K562 (cell line): ENCODE measurements around the gene ZFX. TPM values are rescaled to one million over a fixed set of nuclear protein-coding genes. Genes with fewer than 3 reads are reported as not detected.

Experiments used
- ATAC-seq: fragments of 200-7000 bp; cut with Tn5 transposase; 3 replicates; pipeline ENCODE4 v1.9.1; 2020; ENCODE audit warnings: moderate library complexity
- BruUV-seq: library from RNA; stranded (reverse); fragments of 400-500 nt; replicated peaks from 2 replicates; lab custom pipeline; 2021; lab: Mats Ljungman, UMichigan
- CTCF ChIA-PET: fragments of 300-600 bp; formaldehyde crosslinking; extraction: SDS; loops from one replicate; lab custom pipeline; 2021; ENCODE audit warnings: low intra/inter-chr PET ratio; lab: Yijun Ruan, JAX
- POLR2A ChIA-PET: fragments of 300-600, 350-650 bp; sonication (Branson Sonifier 250); formaldehyde crosslinking; extraction: SDS; loops from one replicate; lab custom pipeline; 2021; ENCODE audit warnings: antibody characterized with exemption, inconsistent platforms; lab: Yijun Ruan, JAX
- DNase-seq, 4 experiments: peaks; one replicate each; pipeline versions ENCODE4 v3.0.0 to v3.0.0-alpha.2; 2011 to 2018; ENCODE audit warnings: low spot score in 3 of 4, mixed read lengths in 3 of 4; ENCODE audit errors: extremely low read depth in 1 of 4
- FAIRE-seq: peaks from 2 replicates; lab custom pipeline; 2011; peaks lifted over from hg19 to GRCh38; lab: Jason Lieb, UNC
- H2AFZ ChIP-seq: 2 replicates; pipeline ENCODE4 v1.6.0; 2011; ENCODE audit warnings: low read depth, low read length, control low read depth, inconsistent platforms
- H3K27ac ChIP-seq: fragments of 200-600 bp; 3 replicates; pipeline ENCODE4 v1.8.0; 2011; ENCODE audit warnings: low read depth, mild to moderate bottlenecking, control low read depth, inconsistent platforms, low read length, moderate library complexity, mixed read lengths; ENCODE audit errors: extremely low read depth
- H3K27me3 ChIP-seq, 2 experiments: fragments of 300-600 bp in 1 of 2; 2 replicates in 1 of 2; 3 replicates in 1 of 2; pipeline versions ENCODE4 v1.6.0 to v1.8.0; 2011; ENCODE audit warnings: inconsistent platforms in 2 of 2, low read length in 2 of 2, mild to moderate bottlenecking in 1 of 2, mixed read lengths in 1 of 2, moderate library complexity in 1 of 2; ENCODE audit not compliant: control insufficient read depth in 2 of 2, insufficient read depth in 2 of 2
- H3K36me3 ChIP-seq: fragments of 300-600 bp; 3 replicates; pipeline ENCODE4 v1.8.0; 2011; ENCODE audit warnings: mild to moderate bottlenecking, low read length, inconsistent platforms; ENCODE audit not compliant: control insufficient read depth, insufficient read depth
- H3K4me1 ChIP-seq, 2 experiments: fragments of 200-600 bp in 1 of 2; replicated peaks in 1 of 2; 2 replicates in 1 of 2; 3 replicates in 1 of 2; pipeline versions ENCODE4 v1.5.1 to v1.8.0; 2011; ENCODE audit warnings: inconsistent platforms in 2 of 2, low read length in 2 of 2, mild to moderate bottlenecking in 1 of 2, mixed read lengths in 1 of 2, moderate library complexity in 1 of 2; ENCODE audit not compliant: control insufficient read depth in 2 of 2, insufficient read depth in 2 of 2
- H3K4me2 ChIP-seq: 2 replicates; pipeline ENCODE4 v1.6.1; 2011; ENCODE audit warnings: low read length, control low read depth, inconsistent platforms, mixed read lengths; ENCODE audit not compliant: insufficient read depth
- H3K4me3 ChIP-seq: fragments of 200-600 bp; sonication (generic), shearing (Covaris generic); 2 replicates; pipeline ENCODE4 v1.5.1; 2016; ENCODE audit warnings: control low read depth, inconsistent platforms
- H3K79me2 ChIP-seq: fragments of 200-600 bp; 3 replicates; pipeline ENCODE4 v1.8.0; 2011; ENCODE audit warnings: low read length, inconsistent platforms; ENCODE audit not compliant: control insufficient read depth, insufficient read depth
- H3K9ac ChIP-seq, 2 experiments: 2 replicates each; pipeline versions ENCODE4 v1.6.0 to v1.6.1; 2011; ENCODE audit warnings: low read depth in 2 of 2, low read length in 2 of 2, control low read depth in 1 of 2, inconsistent platforms in 1 of 2, mild to moderate bottlenecking in 1 of 2, mixed read lengths in 1 of 2; ENCODE audit not compliant: insufficient read depth in 1 of 2
- H3K9me1 ChIP-seq: one replicate; pipeline ENCODE4 v1.6.0; 2011; ENCODE audit warnings: inconsistent platforms, mild to moderate bottlenecking, low read length, moderate library complexity; ENCODE audit not compliant: control insufficient read depth, insufficient read depth
- H3K9me3 ChIP-seq: replicated peaks from 2 replicates; pipeline ENCODE4 v1.5.1; 2011; ENCODE audit warnings: low read depth, low read length, inconsistent platforms; ENCODE audit not compliant: control insufficient read depth, insufficient read depth
- H4K20me1 ChIP-seq: replicated peaks from 2 replicates; pipeline ENCODE4 v1.6.1; 2011; ENCODE audit warnings: low read length, inconsistent platforms, mixed read lengths; ENCODE audit not compliant: control insufficient read depth, insufficient read depth
- ADNP ChIP-seq: fragments of 200-800 bp; sonication (Bioruptor generic); IDR thresholded peaks from 2 replicates; pipeline ENCODE4 v1.6.1; 2016; ENCODE audit warnings: missing genetic modification characterization, missing compliant biosample characterization
- ETS2 ChIP-seq: IDR thresholded peaks from 2 replicates; pipeline ENCODE4 v1.6.1; 2016; ENCODE audit warnings: borderline replicate concordance, missing genetic modification characterization, mild to moderate bottlenecking, moderate library complexity, missing compliant biosample characterization; ENCODE audit not compliant: poor library complexity, severe bottlenecking
- ETV5 ChIP-seq: sonication (generic); formaldehyde crosslinking; IDR thresholded peaks from 2 replicates; pipeline ENCODE4 v1.4.0; 2020; ENCODE audit warnings: low read depth, mild to moderate bottlenecking, missing genetic modification reagents
- JUND ChIP-seq, 2 experiments: IDR thresholded peaks; 2 replicates in 1 of 2; 3 replicates in 1 of 2; pipeline ENCODE4 v1.6.1; 2011; ENCODE audit warnings: borderline replicate concordance in 2 of 2, low read depth in 2 of 2, low read length in 2 of 2, improper control_type of control experiment in 1 of 2, missing biosample characterization in 1 of 2, missing genetic modification characterization in 1 of 2, missing genetic modification reagents in 1 of 2
- MBD2 ChIP-seq: sonication (generic); IDR thresholded peaks from 2 replicates; pipeline ENCODE4 v1.6.1; 2016; ENCODE audit warnings: low read depth, borderline replicate concordance
- NFATC3 ChIP-seq: fragments of 450-650 bp; IDR thresholded peaks from 2 replicates; pipeline ENCODE4 v1.6.1; 2017; ENCODE audit warnings: mild to moderate bottlenecking
- PHB2 ChIP-seq: fragments of 450-650 bp; IDR thresholded peaks from 2 replicates; pipeline ENCODE4 v1.6.1; 2017; ENCODE audit warnings: low read depth
- POLR2AphosphoS2 ChIP-seq: IDR thresholded peaks from 2 replicates; pipeline ENCODE4 v1.6.1; 2012; ENCODE audit warnings: low read length, improper control_type of control experiment
- POLR3A ChIP-seq: IDR thresholded peaks from 2 replicates; pipeline ENCODE4 v1.6.1; 2011; ENCODE audit warnings: borderline replicate concordance, mild to moderate bottlenecking, moderate library complexity; ENCODE audit not compliant: insufficient read length, insufficient read depth; ENCODE audit errors: extremely low read depth
- SMAD3 ChIP-seq: fragments of 450-650 bp; formaldehyde crosslinking; conservative IDR thresholded peaks from 2 replicates; pipeline ENCODE4 v1.4.0; 2020; ENCODE audit warnings: mild to moderate bottlenecking
- SMARCA5 ChIP-seq: fragments of 450-650 bp; IDR thresholded peaks from 2 replicates; pipeline ENCODE4 v1.6.1; 2016
- SMARCB1 ChIP-seq: IDR thresholded peaks from 2 replicates; pipeline ENCODE4 v1.6.1; 2011; ENCODE audit warnings: improper control_type of control experiment, low read depth; ENCODE audit not compliant: insufficient read length
- ZNF354B ChIP-seq: fragments of 250-450 bp; sonication (Bioruptor Pico); IDR thresholded peaks from 2 replicates; pipeline ENCODE4 v1.4.0; 2020
- WGBS: fragments of 100-300 bp; shearing (Covaris generic); methylation state at CpG from one replicate; pipeline ENCODE4 v1.1.6; 2016; ENCODE audit warnings: low coverage, mixed read lengths; ENCODE audit not compliant: insufficient coverage; ENCODE audit errors: missing lambda C conversion rate; 5-methylcytosine and 5-hydroxymethylcytosine counted together
- in situ Hi-C: fragments of 300-500 bp; cut with MboI; formaldehyde crosslinking; loops from 4 replicates; pipeline ENCODE4 v1.15.0; 2018; ENCODE audit warnings: inconsistent platforms, mixed read lengths
- intact Hi-C: fragments of 100-400 bp; cut with micrococcal nuclease; formaldehyde crosslinking; loops from 2 replicates; pipeline ENCODE4 v1.14.2; 2022
- polyA plus RNA-seq, 8 experiments: library from polyadenylated mRNA; depleted of rRNA in 4 of 8; stranded (reverse) in 5 of 8; unstranded in 3 of 8; fragments of >200 nt; fragmentation: Nextera tagmentation in 2 of 8; fragmentation: Illumina TruSeq in 1 of 8; extraction: Ambion mirVana in 2 of 8; extraction: Trizol in 1 of 8; gene quantifications; 2 replicates each; pipeline versions ENCODE4 v1.2.1 to v1.2.3, GENCODE V29; 2011 to 2014; ENCODE audit warnings: inconsistent platforms in 1 of 8, missing spikeins in 1 of 8
- total RNA-seq, 7 experiments: library from RNA; depleted of rRNA in 6 of 7; stranded (reverse); fragments of >200 nt in 6 of 7; fragmentation: Illumina TruSeq in 2 of 7; extraction: Trizol in 2 of 7; gene quantifications; 2 replicates each; pipeline versions ENCODE4 v1.2.1 to v1.2.3, GENCODE V29; 2011 to 2021; ENCODE audit warnings: low replicate concordance in 1 of 7
- TF ChIP-seq, protein P1 (sequence below): sonication (generic); formaldehyde crosslinking; IDR thresholded peaks from 2 replicates; pipeline ENCODE4 v1.8.1; 2023; ENCODE audit warnings: missing genetic modification reagents, mild to moderate bottlenecking, borderline replicate concordance
- TF ChIP-seq, protein P2 (sequence below): fragments of 450-650 bp; IDR thresholded peaks from 2 replicates; pipeline ENCODE4 v1.6.1; 2017; ENCODE audit warnings: antibody characterized with exemption, mild to moderate bottlenecking

Gene ZFX
- total and polyA plus RNA-seq, 9 of the 15 experiments (the other 6 are each of a cell fraction or from before 2014, with no cell fraction given) = 5.3 to 25.2 (median 11.4) TPM

DNA sequence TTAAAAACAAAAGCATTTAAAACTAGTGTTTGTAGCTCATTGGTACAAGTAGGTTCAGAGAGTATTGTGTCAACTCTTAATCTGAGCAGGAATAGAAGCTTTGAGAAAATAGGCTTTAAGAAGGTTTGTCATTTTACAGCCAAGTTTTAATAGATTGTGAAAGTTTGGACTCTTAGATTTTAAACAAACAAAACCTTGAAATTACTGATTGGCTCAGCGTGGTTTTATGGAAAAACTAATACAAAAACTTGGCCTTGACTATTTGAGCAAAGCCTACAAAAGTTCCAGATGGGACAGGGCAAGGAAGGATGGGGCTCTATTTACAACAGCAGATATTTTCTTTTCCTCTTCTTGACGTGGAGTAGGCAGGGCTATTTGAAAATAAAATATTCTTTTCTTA lies 16.5 kb downstream of the ZFX start:
- H3K9me3 ChIP-seq = no peaks in the 10 kb centered on the region
- no TSS peak for BruUV-seq
- in situ Hi-C loops (no loop called here), intact Hi-C loops (no loop called here)
- WGBS = 85% methylated on average over 2 of the region's 2 CpGs
- H3K4me3 ChIP-seq = no peak overlapping the region
- H3K36me3 ChIP-seq = peaks cover 29% of the 10 kb centered on the region
- ATAC-seq (no peak), DNase-seq (no peak), FAIRE-seq (no peak)
- H4K20me1 ChIP-seq = no peaks in the 10 kb centered on the region
- H3K27ac ChIP-seq = no peak overlapping the region
- ChIA-PET POLR2A (interaction anchor here (0.9 kb wide), 1 partner anchor 9 kb away, joined by 3 read pairs; no protein-coding TSS in a partner anchor), CTCF (interaction anchor here (0.6 kb wide), 1 partner anchor 85 kb away, joined by 6 read pairs; no protein-coding TSS in a partner anchor)
- H3K27me3 ChIP-seq = no peaks in the 10 kb centered on the region
- no peaks in the 10 kb centered on the region for H3K9me1 ChIP-seq
- H3K9ac ChIP-seq = no peak overlapping the region
- H3K79me2 ChIP-seq = peaks cover 97% of the 10 kb centered on the region
- peaks cover 0 to 7% of the 10 kb centered on the region in 2 experiments; a peak in 3 of 5 replicates for H3K4me1 ChIP-seq
- no peak overlapping the region for H3K4me2 ChIP-seq
- H2AFZ ChIP-seq = no peak overlapping the region
- TF ChIP-seq SMAD3 (CRISPR knock-in tag) (no peak), SMARCA5 (no peak), POLR2AphosphoS2 (no peak), ADNP (tag) (no peak), NFATC3 (no peak), SMARCB1 (no peak), ETS2 (tag) (no peak), MBD2 (no peak), JUND (IDR thresholded peaks at IDR 0.05; ENCODE audit: borderline replicate concordance, low read depth, low read length) (no peak), JUND (tag; IDR thresholded peaks at IDR 0.05; ENCODE audit: borderline replicate concordance, low read depth, low read length) (no peak), ZNF354B (no peak), ETV5 (CRISPR knock-in tag) (no peak), PHB2 (no peak), POLR3A (no peak)
- TF ChIP-seq, protein P1, sequence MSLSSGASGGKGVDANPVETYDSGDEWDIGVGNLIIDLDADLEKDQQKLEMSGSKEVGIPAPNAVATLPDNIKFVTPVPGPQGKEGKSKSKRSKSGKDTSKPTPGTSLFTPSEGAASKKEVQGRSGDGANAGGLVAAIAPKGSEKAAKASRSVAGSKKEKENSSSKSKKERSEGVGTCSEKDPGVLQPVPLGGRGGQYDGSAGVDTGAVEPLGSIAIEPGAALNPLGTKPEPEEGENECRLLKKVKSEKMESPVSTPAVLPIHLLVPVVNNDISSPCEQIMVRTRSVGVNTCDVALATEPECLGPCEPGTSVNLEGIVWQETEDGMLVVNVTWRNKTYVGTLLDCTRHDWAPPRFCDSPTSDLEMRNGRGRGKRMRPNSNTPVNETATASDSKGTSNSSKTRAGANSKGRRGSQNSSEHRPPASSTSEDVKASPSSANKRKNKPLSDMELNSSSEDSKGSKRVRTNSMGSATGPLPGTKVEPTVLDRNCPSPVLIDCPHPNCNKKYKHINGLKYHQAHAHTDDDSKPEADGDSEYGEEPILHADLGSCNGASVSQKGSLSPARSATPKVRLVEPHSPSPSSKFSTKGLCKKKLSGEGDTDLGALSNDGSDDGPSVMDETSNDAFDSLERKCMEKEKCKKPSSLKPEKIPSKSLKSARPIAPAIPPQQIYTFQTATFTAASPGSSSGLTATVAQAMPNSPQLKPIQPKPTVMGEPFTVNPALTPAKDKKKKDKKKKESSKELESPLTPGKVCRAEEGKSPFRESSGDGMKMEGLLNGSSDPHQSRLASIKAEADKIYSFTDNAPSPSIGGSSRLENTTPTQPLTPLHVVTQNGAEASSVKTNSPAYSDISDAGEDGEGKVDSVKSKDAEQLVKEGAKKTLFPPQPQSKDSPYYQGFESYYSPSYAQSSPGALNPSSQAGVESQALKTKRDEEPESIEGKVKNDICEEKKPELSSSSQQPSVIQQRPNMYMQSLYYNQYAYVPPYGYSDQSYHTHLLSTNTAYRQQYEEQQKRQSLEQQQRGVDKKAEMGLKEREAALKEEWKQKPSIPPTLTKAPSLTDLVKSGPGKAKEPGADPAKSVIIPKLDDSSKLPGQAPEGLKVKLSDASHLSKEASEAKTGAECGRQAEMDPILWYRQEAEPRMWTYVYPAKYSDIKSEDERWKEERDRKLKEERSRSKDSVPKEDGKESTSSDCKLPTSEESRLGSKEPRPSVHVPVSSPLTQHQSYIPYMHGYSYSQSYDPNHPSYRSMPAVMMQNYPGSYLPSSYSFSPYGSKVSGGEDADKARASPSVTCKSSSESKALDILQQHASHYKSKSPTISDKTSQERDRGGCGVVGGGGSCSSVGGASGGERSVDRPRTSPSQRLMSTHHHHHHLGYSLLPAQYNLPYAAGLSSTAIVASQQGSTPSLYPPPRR = no peak
- TF ChIP-seq, protein P2, sequence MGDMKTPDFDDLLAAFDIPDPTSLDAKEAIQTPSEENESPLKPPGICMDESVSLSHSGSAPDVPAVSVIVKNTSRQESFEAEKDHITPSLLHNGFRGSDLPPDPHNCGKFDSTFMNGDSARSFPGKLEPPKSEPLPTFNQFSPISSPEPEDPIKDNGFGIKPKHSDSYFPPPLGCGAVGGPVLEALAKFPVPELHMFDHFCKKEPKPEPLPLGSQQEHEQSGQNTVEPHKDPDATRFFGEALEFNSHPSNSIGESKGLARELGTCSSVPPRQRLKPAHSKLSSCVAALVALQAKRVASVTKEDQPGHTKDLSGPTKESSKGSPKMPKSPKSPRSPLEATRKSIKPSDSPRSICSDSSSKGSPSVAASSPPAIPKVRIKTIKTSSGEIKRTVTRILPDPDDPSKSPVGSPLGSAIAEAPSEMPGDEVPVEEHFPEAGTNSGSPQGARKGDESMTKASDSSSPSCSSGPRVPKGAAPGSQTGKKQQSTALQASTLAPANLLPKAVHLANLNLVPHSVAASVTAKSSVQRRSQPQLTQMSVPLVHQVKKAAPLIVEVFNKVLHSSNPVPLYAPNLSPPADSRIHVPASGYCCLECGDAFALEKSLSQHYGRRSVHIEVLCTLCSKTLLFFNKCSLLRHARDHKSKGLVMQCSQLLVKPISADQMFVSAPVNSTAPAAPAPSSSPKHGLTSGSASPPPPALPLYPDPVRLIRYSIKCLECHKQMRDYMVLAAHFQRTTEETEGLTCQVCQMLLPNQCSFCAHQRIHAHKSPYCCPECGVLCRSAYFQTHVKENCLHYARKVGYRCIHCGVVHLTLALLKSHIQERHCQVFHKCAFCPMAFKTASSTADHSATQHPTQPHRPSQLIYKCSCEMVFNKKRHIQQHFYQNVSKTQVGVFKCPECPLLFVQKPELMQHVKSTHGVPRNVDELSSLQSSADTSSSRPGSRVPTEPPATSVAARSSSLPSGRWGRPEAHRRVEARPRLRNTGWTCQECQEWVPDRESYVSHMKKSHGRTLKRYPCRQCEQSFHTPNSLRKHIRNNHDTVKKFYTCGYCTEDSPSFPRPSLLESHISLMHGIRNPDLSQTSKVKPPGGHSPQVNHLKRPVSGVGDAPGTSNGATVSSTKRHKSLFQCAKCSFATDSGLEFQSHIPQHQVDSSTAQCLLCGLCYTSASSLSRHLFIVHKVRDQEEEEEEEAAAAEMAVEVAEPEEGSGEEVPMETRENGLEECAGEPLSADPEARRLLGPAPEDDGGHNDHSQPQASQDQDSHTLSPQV = no peak
